GM19463 (cell line): ENCODE measurements around the gene PDZD2.
A peak's percentile ranks its signal among the peaks of the same experiment; 100 is the strongest.
"Not testable (repeated sequence)": the region's sequence is repeated elsewhere in the genome, so short reads cannot be mapped to it uniquely, and the experiment has no call there.

ENCODE experiments used
- ATAC-seq: cut with Tn5 transposase; IDR thresholded peaks from one replicate; pipeline ENCODE4 v1.9.1; 2021; ENCODE audit warnings: mild to moderate bottlenecking, moderate library complexity; ENCODE audit not compliant: unreplicated experiment

Gene PDZD2

DNA sequence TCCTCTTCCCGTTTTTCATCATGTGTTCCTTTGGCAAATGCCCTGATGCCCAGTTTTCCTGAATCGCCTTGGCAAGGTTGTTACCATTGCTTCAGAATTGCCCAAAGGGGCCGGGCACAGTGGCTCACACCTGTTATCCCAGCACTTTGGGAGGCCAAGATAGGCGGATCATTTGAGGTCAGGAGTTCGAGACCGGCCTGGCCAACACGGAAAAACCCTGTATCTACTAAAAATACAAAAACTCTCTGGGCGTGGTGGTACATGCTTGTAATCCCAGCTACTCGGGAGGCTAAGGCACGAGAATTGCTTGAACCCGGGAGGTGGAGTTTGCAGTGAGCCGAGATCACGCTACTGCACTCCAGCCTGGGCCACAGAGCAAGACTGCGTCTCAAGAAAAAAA is 125.8 kb downstream of the PDZD2 start:
- ATAC-seq, result not testable (repeated sequence)

DNA sequence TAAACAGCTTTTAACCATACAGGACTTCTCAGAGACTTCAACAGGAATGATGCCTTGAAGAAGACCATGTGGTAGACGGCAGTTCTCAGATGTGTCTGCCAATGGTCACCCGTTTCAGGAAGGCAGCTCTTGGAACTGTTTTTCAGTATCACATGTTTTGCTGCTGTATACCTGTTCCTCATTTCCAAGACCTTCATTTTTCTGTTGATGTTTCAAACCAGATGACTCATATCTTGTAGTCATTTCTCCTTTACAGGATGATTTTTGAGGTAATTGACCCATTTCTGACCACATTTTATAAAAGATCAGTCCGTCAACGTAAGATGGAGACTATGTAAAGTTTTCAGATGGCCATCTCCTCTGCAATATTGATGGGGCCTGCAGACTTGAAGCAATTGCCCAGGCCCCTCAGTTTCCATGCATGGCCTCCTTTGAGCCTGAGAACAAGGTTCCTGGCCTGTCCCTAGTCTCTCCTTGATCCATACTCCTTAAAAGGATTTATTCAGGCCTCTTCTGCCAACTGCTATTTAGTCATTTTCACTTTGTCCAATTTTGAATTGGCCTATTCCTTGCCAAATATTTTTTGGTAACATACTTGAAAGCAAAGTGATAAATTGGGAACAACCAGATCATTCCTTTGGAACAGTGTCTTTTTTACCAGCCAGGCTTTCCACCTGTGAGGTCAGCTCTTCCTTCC is 128.6 kb downstream of the PDZD2 start:
- ATAC-seq, result no peak

DNA sequence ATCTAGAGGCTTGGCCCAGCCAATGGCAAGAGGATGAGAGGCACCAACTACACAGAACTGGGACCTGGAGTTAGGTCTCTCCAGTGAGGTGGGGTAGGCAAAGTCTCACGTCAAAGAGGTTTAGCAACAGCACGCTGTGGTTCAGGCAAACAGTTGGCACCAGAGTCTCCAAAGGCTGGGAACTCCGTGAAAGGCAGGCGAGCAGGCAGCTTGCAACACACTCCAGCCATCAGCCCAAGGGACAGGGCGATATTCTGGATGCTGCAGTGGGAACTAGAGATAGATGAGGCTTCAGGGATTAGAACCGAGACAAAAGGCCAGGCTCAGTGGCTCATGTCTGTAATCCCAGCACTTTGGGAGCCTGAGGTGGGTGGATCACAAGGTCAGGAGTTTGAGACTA is 129.1 kb downstream of the PDZD2 start:
- ATAC-seq, result no peak

DNA sequence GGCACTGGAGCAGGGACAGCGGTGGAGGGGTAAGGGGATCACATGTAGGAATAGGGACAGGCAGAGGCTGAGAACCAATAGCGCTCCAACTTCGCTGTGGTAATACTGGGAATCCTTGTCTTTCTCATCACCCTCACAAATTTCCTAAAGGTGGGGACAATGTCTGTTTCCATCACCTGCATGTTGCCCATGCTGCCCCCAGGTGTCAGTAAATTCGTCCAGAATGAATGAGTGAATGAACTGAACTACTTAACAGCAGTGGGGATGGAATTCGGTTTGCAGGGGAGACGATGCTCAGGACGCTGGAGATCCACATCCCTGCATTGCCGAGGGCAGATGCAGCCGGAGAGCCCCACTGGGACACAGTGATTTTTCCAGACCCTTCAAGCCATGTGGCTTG is 129.9 kb downstream of the PDZD2 start:
- ATAC-seq, result no peak

DNA sequence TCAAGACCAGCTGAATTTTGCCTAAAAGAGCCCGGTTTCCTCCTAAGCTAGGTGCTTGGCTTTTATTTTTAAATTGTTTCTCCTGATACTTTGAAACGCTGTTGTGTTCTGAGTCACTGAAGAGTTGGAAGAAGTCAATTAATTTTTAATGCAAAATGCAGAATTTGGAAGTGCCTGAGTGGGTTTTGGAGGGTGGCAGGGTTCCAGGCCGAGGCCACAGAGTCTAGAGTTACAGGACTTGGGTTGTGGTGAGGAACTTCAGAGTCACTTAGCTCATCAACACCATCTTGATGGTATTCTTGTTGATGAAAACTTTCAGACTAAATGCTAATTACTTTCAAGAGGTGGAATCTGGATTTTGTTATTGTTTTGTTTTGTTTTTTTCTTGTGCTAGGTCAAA is 130.6 kb downstream of the PDZD2 start:
- no peak for ATAC-seq

DNA sequence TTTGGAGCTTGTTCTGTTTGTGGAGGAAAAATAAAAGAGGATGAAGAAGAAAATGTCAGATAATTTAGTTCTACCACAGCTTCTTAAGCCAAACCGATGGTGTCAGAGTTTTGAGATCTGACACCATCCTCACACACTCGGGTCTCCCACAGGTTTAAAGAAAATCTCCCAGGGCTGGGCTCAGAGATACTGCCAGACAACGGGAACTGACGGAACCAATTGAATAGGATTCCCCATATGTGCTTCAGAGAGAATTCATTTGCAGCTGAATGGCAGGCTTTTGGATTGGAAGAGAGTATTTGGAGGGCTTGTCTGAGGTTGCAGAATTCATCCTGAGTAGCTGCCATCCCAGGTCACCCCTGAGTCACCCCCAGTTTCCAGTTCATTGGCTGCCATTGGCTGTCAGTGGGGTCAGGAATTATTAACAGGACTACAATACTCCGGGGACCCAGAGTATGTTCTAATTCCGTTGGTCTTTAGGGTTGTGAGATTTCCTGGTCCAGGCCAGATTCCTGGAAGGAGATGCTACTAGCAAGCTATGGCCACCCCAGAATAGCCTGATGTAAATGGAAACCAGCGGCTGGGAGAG is 131.3 kb downstream of the PDZD2 start:
- no peak for ATAC-seq

DNA sequence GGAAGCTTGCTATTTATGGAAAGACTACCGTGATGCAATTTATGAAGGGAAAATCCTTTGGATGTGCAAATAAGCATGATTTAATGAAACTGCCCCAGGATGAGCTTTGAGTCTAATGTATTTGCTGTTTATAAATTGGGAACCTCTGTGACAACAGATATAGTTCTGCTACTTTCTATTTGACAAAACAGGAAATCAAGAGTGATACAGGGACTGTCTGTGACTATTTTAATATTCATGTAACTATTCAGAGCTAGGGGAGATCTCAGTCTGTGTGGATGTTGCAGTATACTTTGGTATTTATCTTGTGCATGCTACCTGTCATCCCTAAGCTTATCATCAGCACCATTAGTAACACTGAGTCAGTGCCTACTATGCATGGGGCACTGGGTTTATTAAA is 132.1 kb downstream of the PDZD2 start:
- ATAC-seq, result peak; percentile 70

DNA sequence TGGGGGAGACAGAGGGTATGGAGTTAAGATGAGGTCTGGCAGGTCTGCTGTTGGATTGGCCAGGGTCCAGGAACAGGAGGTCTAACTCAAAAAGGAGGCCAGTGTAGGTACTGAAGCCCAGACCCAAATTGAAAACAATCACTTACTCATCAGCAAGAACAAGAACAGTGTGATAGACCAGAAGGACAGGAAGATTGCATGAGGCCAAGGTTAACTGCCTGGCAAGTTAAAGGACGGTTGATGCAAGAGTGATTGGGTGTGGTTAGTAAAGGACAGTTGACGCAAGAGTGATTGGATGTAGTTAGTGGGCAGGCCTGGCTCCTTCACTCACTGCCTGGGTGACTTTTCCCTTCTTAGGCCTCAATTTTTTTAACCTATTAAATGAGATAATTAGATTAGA is 132.6 kb downstream of the PDZD2 start:
- peak; percentile 13 for ATAC-seq

DNA sequence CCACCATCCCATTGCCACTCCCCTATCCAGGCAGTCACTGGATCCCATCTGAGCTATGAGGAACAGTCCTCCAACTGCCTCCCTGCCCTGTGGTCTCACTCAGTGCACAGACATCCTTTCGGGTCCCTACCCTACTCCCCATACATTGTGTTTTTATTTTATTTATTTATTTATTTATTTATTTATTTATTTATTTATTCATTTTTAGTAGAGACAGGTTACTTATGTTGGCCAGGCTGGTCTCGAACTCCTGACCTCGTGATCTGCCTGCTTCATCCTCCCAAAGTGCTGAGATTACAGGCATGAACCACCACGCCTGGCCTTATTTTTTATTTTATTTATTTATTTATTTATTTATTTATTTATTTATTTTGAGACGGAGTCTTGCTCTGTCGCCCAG is 137.4 kb downstream of the PDZD2 start:
- ATAC-seq, result not testable (repeated sequence)

DNA sequence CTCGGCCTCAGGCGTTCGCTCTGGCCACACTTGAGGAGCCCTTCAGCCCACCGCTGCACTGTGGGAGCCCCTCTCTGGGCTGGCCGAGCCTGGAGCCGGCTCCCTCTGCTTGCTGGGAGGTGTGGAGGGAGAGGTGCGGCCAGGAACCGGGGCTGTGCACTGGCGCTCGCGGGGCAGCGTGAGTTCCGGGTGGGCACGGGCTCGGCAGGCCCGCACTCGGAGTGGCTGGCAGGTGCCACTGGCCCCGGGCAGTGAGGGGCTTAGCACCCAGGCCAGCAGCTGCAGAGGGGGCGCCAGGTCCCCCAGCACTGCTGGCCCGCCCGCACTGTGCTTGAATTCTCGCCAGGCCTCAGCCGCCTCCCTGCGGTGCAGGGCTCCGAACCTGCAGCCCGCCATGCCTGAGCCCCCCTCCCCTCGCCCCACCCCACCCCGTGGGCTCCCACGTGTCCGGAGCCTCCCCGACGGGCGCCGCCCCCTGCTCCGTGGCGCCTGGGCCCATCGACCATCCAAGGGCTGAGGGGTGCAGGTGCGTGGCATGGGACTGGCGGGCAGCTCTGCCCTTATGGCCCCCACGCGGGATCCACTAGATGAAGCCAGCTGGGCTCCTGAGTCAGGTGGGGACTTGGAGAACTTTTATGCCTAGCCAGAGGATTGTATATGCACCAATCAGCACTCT is 138.2 kb downstream of the PDZD2 start:
- ATAC-seq, result no peak

DNA sequence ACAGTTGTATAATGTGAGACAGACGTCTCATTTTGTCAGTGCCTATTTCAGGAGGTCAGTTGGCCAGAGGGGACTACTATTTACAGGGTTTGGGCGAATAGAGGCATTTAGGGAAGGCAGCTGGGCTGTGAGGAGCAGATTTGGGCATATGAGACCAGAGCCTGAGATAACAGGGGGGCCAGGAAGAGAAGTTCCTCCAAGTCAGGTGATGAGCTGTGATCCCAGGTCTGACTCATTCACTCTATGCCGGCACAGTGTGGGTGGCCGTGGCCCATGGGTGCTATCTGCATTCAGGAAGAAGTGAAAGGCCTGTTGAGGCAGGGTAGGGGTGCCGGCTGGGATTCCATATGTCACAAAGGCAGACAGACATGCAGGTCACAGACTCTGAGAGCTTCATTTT is 142.8 kb downstream of the PDZD2 start:
- no peak for ATAC-seq

DNA sequence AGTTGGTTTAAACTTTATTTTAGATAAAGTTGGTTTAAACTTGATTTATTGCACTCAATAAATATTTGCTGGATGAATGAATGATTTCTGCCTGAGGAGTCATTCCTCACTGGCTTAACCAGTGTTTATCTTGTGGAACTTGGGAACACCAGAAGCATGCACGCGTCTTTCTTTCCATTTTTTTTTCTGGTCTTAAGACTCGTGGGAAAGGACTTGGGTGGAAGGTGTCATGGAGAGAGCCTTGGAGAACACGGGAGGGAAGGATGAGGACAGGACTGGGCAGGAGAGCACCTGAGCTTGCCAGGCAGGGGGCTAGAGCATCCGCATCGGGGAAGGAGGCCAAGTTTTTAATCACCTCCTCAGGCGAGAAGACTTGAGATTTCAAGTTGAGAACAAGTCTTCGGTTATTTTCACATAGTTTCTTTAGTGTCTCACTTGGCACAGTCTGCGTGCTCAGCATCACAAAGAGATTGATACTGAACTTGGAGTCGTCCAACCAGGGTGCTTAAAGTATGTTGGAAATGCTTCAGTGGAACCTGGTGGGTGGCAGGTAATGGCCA is 144.2 kb downstream of the PDZD2 start:
- ATAC-seq, result no peak

DNA sequence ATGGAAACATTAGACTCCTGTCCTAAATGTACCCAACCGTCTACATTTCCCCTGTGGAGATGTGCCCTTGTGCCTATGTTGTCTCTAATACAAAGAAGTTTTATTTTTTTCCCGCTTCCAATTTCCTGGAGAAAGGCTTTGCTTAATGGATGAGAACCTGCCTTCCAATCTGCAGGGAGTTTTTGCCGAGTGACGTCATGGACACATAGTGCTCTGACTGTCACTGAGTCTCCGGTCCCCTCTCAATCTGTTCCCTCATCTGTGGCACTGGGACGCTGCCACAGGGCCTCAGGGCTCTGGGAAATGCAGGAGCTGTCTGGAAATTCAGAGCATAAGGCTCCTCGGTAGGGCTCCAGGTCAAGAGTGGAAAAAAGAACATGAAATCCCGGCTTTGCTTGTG is 144.8 kb downstream of the PDZD2 start:
- no peak for ATAC-seq

DNA sequence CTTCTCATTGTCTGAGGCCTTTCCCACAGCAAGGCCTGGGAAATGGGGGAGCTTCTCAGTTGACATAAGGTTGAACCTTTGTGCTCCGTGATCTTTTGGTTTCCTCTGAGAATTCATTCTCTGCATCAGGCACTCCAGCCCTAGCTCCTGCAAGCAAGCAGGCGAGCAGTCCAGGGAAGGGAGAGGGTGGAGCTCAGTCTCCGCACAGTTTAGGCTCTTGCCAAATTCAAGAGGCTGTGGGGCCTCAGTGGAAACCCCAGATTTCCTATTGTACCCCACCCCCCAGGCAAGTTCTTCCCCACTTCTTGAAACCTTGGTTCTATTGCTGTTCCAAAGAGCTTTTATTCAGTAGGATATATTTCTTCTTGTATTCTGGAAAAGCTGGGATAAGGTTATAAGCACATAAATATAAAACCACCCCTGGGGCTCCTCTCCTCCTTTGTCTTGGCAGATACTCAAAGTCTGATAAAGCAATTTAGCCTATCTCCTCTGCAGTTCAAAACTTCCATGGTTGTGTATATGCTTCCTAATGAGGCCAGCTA is 147.2 kb downstream of the PDZD2 start:
- ATAC-seq, result no peak

DNA sequence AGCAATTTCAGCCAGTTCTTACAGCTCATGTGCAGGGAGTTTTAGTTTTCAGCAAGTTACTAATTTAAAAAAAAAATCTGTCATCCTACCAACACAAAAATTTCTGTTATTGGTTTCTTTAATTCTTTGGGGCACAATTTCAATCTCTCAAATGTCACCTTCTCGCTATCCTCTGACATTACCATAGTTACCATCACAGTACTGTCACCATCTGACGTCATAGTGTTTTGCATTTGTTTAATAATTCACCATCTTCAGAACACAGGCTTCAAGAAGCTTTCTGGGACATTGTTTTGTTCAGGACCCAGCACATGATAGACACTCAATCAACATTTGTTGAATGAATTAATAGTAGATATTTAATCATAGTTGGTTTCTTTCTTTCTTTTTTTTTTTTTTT is 155.1 kb downstream of the PDZD2 start:
- no peak for ATAC-seq

DNA sequence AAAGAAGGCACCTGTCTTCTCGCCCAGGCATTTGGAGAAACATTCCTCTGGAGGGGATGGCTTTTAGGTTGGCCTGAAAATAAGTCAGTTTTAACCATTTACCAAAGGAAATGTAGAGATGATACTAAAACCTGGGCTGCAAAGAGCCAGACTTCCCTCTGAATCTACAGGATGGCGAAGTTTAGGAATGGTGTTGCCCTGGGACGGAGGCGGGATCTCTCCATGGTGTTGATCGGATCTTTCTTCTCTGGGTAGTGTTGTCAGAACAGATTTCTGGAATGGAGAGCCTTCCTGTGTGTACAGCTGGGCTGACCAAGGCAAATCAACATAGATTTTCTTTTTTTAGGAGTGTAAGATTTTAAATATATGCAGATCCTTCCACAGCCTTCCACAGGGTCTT is 159.2 kb downstream of the PDZD2 start:
- ATAC-seq, result no peak

DNA sequence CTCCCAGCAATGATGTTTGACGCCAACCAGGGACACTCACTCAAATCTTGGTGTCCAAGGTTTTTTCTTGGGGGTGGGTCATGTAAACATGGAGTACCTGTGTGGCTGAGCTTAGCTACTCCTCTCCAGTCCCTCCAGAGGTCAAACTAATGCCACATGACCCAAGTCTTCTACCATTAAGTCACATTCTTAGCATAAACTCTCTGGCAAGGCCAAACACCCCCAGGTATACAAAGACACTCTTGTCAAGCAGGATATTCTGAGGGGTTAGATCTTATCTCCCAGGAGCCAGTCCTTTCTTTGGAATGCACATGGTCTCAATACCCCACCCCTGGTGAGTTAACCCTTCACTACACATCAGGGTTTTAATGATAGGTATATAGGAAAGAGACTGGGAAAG is 161.4 kb downstream of the PDZD2 start:
- no peak for ATAC-seq

DNA sequence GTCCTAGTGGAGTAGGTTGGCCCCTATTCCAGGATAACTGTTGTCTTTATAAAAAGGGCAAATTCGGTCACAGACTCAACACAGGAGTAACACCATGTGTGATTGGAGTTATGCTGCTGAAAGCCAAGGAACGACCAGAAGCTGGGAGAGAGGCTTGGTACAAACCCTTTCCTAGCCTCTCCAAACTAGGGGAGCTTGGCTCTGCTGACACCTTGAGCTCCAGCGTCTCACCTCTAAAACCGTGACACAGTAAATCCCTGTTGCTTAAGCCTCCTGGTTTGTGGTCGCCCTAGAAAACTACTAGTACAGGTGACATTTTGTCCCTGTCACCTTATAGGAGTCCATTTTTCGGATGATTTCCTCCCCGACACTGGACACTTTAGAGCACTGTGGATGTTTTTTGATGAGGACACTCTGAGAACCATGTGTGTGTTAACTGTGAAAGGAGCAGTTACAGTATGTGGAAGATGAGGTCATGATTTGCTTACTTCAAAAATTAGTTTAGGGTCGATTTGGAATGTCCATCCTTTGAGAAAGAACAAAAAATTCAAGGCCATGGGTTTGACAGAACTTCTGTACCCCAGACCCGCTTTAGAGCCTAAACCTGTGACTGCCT is 167.0 kb downstream of the PDZD2 start:
- ATAC-seq, result no peak

DNA sequence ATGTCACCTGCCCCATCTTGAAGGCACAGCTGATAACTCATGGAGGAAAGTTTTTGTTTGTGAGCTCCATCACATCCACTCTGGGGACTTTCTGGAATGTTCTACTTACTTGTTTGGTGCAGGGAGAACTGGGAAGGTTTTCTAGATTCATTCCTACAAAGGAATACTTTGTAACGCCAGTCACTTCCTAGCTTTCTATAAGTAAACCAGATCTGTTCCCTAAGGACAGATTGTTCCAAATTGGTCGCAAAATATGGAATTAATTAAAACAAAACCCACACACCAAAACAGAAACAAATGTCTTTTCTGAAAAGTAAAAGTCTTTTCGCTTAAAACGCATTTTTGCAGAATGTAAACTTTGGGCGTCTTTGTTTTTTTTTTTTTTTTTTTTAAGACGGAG is 167.6 kb downstream of the PDZD2 start:
- no peak for ATAC-seq

DNA sequence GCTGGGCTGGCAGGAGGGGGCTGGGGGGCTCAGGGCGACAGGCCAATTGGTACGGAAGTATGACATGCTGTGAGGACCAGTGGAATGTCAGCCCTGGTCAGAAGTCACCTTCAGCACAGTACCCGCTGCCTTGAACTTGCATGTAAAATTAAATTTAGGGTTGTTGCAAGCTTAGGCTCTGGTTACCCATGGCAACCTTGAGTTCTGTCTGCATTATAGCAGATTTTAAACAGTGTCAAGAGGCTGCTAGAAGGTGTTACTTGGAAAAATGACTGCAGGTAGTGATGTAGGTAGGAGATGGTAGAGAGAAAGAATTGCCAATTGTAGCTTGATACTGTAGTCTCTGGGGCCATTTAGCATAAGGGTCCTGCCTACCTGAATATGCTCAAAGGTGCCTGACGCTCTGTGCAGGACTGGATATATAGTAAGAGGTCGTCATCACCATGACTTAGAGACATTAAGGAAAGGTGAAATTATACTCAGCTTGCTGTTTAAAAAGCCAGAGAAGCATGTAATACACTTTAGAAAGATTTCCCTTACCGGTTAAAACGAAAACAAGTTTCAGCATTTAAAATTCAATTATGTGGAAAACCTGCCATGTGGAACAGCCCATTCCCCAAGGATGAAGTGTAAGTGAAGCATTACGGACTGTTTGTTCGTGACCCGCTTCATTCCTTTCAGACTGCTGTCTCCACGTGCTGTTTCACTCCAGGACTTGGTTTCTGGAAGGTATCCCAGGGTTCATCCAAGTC is 169.0 kb downstream of the PDZD2 start:
- ATAC-seq, result no peak
